Heart left ventricle (tissue), 16 donors: Measurements from ENCODE around the gene TYMP. TPM values are rescaled to one million over a fixed set of nuclear protein-coding genes. Genes with fewer than 3 reads are reported as not detected.

Experiments used
- ATAC-seq, 4 donors: fragments of 200-7000 bp; cut with Tn5 transposase; one replicate each; pipeline ENCODE4 v1.9.1; 2020 to 2022; ENCODE audit warnings: moderate library complexity in 4 of 4, mild to moderate bottlenecking in 3 of 4, moderate number of reproducible peaks in 1 of 4
- DNase-seq, 5 donors: peaks; one replicate each; pipeline ENCODE4 v3.0.0-alpha.2; 2020
- H3K27ac ChIP-seq, 12 donors: fragments of 200-600 bp; sonication (generic) in 4 of 12; one replicate each; pipeline versions ENCODE4 v1.5.0 to v1.8.0; 2016 to 2022; ENCODE audit warnings: mild to moderate bottlenecking in 2 of 12
- H3K27me3 ChIP-seq, 9 donors: fragments of 200-600 bp; sonication (generic) in 2 of 9; one replicate each; pipeline versions ENCODE4 v1.5.1 to v1.8.0; 2016 to 2022; ENCODE audit warnings: mild to moderate bottlenecking in 3 of 9
- H3K36me3 ChIP-seq, 9 donors: fragments of 200-600 bp; sonication (generic) in 2 of 9; one replicate each; pipeline versions ENCODE4 v1.5.0 to v1.8.0; 2018 to 2022; ENCODE audit warnings: mild to moderate bottlenecking in 2 of 9
- H3K4me1 ChIP-seq, 12 donors: fragments of 200-600 bp; sonication (generic) in 4 of 12; one replicate each; pipeline versions ENCODE4 v1.5.0 to v1.8.0; 2016 to 2022; ENCODE audit warnings: mild to moderate bottlenecking in 3 of 12
- H3K4me3 ChIP-seq, 12 donors: fragments of 200-600 bp; sonication (generic) in 4 of 12; one replicate each; pipeline versions ENCODE4 v1.5.0 to v1.8.0; 2017 to 2022; ENCODE audit warnings: mild to moderate bottlenecking in 9 of 12, moderate library complexity in 4 of 12
- H3K9me3 ChIP-seq, 12 donors: fragments of 200-600 bp; sonication (generic) in 4 of 12; one replicate each; pipeline versions ENCODE4 v1.5.0 to v1.8.0; 2016 to 2022; ENCODE audit warnings: mild to moderate bottlenecking in 1 of 12
- POLR2A ChIP-seq, 2 donors: fragments of 450-650 bp; IDR thresholded peaks; one replicate each; pipeline ENCODE4 v1.6.1; 2017; ENCODE audit warnings: antibody characterized with exemption in 2 of 2, mild to moderate bottlenecking in 2 of 2, moderate library complexity in 2 of 2
- WGBS, 4 donors: extraction: QIAGEN DNeasy Blood & Tissue Kit in 2 of 4; methylation state at CpG; one replicate each; pipeline versions ENCODE4 v1.1.5 to v1.1.7; 2013 to 2018; 5-methylcytosine and 5-hydroxymethylcytosine counted together
- intact Hi-C, 10 donors: fragments of 100-400 bp; cut with DNase I; formaldehyde crosslinking; loops; one replicate each; pipeline versions ENCODE4 v1.11.1 to v1.14.2; 2022
- polyA plus RNA-seq, 2 donors: library from polyadenylated mRNA; stranded (reverse); fragments of 200-250 nt; gene quantifications; one replicate each; pipeline ENCODE4 v1.2.3, GENCODE V29; 2013
- total RNA-seq, 9 donors: library from RNA; depleted of rRNA in 2 of 9; stranded (reverse); fragments of >200 nt in 2 of 9; fragmentation: NEBNext Ultra II Directional in 3 of 9; extraction: Animal tissue kit (Norgen Biotek cat#: 25700) in 3 of 9; gene quantifications; one replicate each; pipeline versions ENCODE4 v1.1.0 to v1.2.4, GENCODE V29; 2016 to 2023
- TF ChIP-seq, protein P1 (sequence below), 12 donors: fragments of 200-600 bp; sonication (generic) in 4 of 12; IDR thresholded peaks; one replicate each; pipeline versions ENCODE4 v1.5.0 to v1.8.0; 2018 to 2022; ENCODE audit warnings: antibody characterized with exemption in 12 of 12, mild to moderate bottlenecking in 5 of 12
- donor health status: ischemic (EF 13 %, LVEDD 7.1; RV severe dilation, severe dysfunction).
- donor health status: healthy with polysubstance abuse.
- donor health status: DM: no; HTN: yes; CAD: no.
- donor health status: DM: no; HTN: no; CAD: no.
- donor health status: ischemic (EF 25% LVEDD 6.9; RV normal size, moderate dysfunction).
- donor health status: ischemic (EF 25% LVEDD 5.7; RV mildly dilated, moderate dysfunction).
- donor health status: healthy.
- donor health status: DM: yes; HTN: yes; CAD: no.
- donor health status: ischemic (EF 35%, LVEDD 5.7; RV mildly dilated, moderate dysfunction).
- donor health status: nonischemic (EF 11% LVEDD 7.7; RV severe dilation, severe dysfunction).
- donor health status: DM: yes; HTN: yes; CAD: no.
- donor health status: PGD.
- donor health status: ischemic (EF 29% LVEDD 5.4; RV normal size, mild dysfunction).
- donor health status: nonischemic (EF 23%, LVEDD 6.1; RV moderate dilation, normal function).

TYMP gene
- total and polyA plus RNA-seq, 11 donors: 8.3 to 198 (median 21.7) TPM

DNA sequence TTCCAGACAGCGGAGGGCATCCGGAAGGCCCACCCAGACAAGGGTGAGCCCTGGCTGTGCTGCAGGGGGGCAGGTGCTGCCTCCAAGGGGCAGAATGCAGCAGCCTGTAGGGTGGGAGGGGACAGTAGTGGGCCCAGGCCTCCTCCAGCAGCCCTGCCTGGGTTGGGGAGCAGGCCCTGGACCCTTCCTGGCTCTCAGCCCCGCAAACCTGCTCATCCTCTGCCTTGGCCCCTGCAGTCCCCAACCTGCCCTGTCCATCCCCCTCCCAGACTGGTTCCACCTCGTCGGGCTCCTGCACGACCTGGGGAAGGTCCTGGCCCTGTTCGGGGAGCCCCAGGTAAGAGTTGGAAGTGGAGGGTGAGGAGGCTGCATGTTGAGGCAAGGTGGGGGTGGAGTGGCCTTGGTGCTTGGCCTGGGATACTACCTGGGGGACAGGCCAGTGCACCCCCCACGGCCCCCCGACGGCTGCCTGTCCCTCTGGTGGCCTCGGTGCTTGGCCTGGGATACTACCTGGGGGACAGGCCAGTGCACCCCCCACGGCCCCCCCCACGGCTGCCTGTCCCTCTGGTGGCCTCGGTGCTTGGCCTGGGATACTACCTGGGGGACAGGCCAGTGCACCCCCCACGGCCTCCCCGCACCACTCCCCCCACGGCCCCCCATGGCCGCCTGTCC is 41.7 kb downstream of the TYMP start:
- H3K27ac ChIP-seq: no peak overlapping the region
- peaks cover 0 to 32% (median 4%) of the 10 kb centered on the region in 9 donors for H3K27me3 ChIP-seq
- ATAC-seq (peak in 1 of 4 donors; percentile 8), DNase-seq (peak in 1 of 5 donors; percentile 37)
- TF ChIP-seq, protein P1, sequence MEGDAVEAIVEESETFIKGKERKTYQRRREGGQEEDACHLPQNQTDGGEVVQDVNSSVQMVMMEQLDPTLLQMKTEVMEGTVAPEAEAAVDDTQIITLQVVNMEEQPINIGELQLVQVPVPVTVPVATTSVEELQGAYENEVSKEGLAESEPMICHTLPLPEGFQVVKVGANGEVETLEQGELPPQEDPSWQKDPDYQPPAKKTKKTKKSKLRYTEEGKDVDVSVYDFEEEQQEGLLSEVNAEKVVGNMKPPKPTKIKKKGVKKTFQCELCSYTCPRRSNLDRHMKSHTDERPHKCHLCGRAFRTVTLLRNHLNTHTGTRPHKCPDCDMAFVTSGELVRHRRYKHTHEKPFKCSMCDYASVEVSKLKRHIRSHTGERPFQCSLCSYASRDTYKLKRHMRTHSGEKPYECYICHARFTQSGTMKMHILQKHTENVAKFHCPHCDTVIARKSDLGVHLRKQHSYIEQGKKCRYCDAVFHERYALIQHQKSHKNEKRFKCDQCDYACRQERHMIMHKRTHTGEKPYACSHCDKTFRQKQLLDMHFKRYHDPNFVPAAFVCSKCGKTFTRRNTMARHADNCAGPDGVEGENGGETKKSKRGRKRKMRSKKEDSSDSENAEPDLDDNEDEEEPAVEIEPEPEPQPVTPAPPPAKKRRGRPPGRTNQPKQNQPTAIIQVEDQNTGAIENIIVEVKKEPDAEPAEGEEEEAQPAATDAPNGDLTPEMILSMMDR (IDR thresholded peaks at IDR 0.05): no peak
- TF ChIP-seq POLR2A (IDR thresholded peaks at IDR 0.05): no peak
- H3K9me3 ChIP-seq: no peaks in the 10 kb centered on the region
- H3K36me3 ChIP-seq: no peaks in the 10 kb centered on the region
- no peak overlapping the region for H3K4me3 ChIP-seq
- peaks cover 0 to 6% (median 0%) of the 10 kb centered on the region in 12 donors for H3K4me1 ChIP-seq
- WGBS, 4 donors: 79 to 100% (median 81%) methylated on average over 2 to 18 of the region's 18 CpGs
- intact Hi-C loops: no loop called here

DNA sequence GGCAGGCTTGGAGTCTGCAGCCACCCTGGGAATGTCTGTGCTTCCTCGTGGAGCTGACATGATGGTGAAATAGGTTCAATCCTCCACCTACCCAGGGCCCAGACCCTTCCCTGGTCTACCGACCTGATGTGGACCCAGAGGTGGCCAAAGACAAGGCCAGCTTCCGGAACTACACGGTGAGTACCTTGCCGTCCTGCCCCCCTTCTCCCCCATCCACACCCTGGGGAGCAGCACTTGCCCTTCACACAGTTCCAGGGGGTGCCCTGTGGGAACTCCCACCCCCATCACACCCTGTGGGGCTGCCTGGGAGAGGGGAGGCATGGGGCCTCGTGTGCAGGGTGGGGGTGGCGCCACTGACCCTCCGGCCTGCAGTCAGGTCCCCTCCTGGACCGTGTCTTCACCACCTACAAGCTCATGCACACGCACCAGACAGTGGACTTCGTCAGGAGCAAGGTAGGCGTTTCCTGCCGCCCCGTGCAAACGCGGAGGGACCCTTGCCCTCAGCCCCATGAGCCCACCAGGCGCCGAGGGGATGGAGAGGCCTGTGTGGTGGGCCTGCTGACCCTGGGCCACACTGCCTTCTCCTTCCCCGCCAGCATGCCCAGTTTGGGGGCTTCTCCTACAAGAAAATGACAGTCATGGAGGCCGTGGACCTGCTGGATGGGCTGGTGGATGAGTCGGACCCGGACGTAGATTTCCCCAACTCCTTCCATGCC is 42.4 kb downstream of the TYMP start:
- TF ChIP-seq POLR2A (IDR thresholded peaks at IDR 0.05): no peak
- TF ChIP-seq, protein P1 (IDR thresholded peaks at IDR 0.05): no peak
- Histone ChIP-seq H3K9me3 (no peaks in the 10 kb centered on the region), H3K27me3 (peaks cover 7 to 39% (median 11%) of the 10 kb centered on the region in 9 donors)

DNA sequence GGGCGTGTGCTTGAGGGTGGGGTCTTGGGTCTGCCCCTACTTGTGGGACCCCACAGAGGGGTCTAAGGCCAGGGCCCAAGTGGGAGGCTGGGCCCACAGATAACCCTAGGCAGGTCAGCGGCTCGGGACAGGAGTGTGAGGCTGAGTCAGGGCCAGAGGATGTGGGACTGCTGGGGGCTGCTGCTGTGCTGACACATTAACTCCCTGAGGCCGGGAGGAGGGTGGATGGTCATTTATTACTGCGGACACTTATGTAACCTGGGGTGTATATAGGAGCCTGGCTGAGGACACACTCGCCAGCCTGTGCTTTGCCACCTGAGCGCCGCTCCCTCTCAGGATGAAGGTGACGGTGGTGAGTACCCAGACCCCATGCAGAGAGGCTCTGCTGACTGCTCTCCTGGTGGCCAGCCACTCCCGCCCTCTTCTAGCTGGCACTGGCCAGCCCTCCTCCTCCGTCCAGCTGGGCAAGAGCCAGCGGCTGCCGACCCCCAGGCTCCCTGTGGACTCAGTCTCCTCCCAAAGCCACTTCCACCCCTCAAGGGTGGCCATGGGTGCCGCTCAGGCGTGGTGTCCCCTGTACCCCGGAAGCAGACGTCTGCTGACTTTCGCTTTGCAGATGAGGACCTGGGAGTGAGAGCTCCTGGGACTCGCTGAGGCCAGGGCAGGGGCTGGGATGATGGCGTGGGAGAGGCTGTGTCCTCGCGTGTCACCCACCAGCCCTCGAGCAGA is 43.1 kb downstream of the TYMP start, which contains the start of gene MIOX:
TSS of gene MIOX (plus strand) at position 299 of the 729 bp plus-strand sequence. CDS start at position 338, 39 bp downstream.
- Histone ChIP-seq H3K27ac (no peak within 1 kb of the TSS), H3K36me3 (no peaks in the 10 kb centered on the region), H3K27me3 (peaks cover 14 to 46% (median 18%) of the 10 kb centered on the region in 9 donors), H3K4me3 (no peak within 1 kb of the TSS), H3K4me1 (peaks cover 0 to 14% (median 0%) of the 10 kb centered on the region in 12 donors), H3K9me3 (no peaks in the 10 kb centered on the region)
- ATAC-seq: no peak
- WGBS, 4 donors: 65 to 71% (median 68%) methylated on average over 16 to 23 of the region's 23 CpGs
- peak in 1 of 5 donors; percentile 51 for DNase-seq
- no peak for TF ChIP-seq POLR2A (IDR thresholded peaks at IDR 0.05)
- TF ChIP-seq, protein P1 (IDR thresholded peaks at IDR 0.05): no peak
- intact Hi-C loops: no loop called here

More for the DNA sequence above, 42.4 kb downstream of the TYMP start:
- DNase-seq (peak in 1 of 5 donors; percentile 55), ATAC-seq (no peak)
- Histone ChIP-seq H3K4me3 (no peak overlapping the region), H3K27ac (no peak overlapping the region), H3K36me3 (no peaks in the 10 kb centered on the region), H3K4me1 (peaks cover 0 to 7% (median 0%) of the 10 kb centered on the region in 12 donors)
- intact Hi-C loops: no loop called here
- 81 to 88% (median 83%) methylated on average over 19 to 23 of the region's 23 CpGs for WGBS, 4 donors
